GM18870 (cell line): ENCODE data around the gene PACS2.
"Not testable (repeated sequence)": the region's sequence is repeated elsewhere in the genome, so short reads cannot be mapped to it uniquely, and the experiment has no call there.

Experiments used
- ATAC-seq: cut with Tn5 transposase; IDR thresholded peaks from one replicate; pipeline ENCODE4 v1.9.1; 2021; ENCODE audit warnings: moderate library complexity; ENCODE audit not compliant: unreplicated experiment

The PACS2 gene

GRCh38 chr14:105329411-105330150 is 15.0 kb downstream of the PACS2 start:
- ATAC-seq, result no peak

GRCh38 chr14:105330491-105330895 is 15.9 kb downstream of the PACS2 start:
- no peak for ATAC-seq

GRCh38 chr14:105331575-105332349 is 17.2 kb downstream of the PACS2 start:
- no peak for ATAC-seq

- ATAC-seq, result no peak
These were observed 17.9 kb downstream of the PACS2 start for GRCh38 chr14:105332350-105332874.

GRCh38 chr14:105333020-105333490 is 18.5 kb downstream of the PACS2 start:
- no peak for ATAC-seq

- ATAC-seq, result no peak
These were observed 19.2 kb downstream of the PACS2 start for GRCh38 chr14:105333613-105334364.

GRCh38 chr14:105334383-105335230 is 20.1 kb downstream of the PACS2 start:
- no peak for ATAC-seq

- ATAC-seq, result not testable (repeated sequence)
These were observed 20.6 kb downstream of the PACS2 start for GRCh38 chr14:105335231-105335542.

GRCh38 chr14:105335735-105336476 is 21.4 kb downstream of the PACS2 start:
- ATAC-seq, result no peak

GRCh38 chr14:105336477-105337287 is 22.1 kb downstream of the PACS2 start:
- no peak for ATAC-seq

- ATAC-seq, result no peak
These were observed 22.9 kb downstream of the PACS2 start for GRCh38 chr14:105337433-105337832.

GRCh38 chr14:105337966-105338741 is 23.6 kb downstream of the PACS2 start:
- ATAC-seq, result no peak

GRCh38 chr14:105340821-105341733 is 26.5 kb downstream of the PACS2 start:
- no peak for ATAC-seq

GRCh38 chr14:105343194-105343593 is 28.6 kb downstream of the PACS2 start:
- no peak for ATAC-seq

GRCh38 chr14:105346200-105346533 is 31.6 kb downstream of the PACS2 start:
- no peak for ATAC-seq

GRCh38 chr14:105346876-105347586 is 32.5 kb downstream of the PACS2 start:
- ATAC-seq, result no peak

GRCh38 chr14:105347587-105347968 is 33.0 kb downstream of the PACS2 start:
- no peak for ATAC-seq
